NOMO-1 (cell line): ENCODE data around the gene HOMER1.
"Not testable (repeated sequence)": the region's sequence is repeated elsewhere in the genome, so short reads cannot be mapped to it uniquely, and the experiment has no call there.

Source experiments
- DNase-seq, 2 experiments: peaks; one replicate each; lab custom pipeline; 2025; ENCODE audit not compliant: unreplicated experiment in 2 of 2; lab: John Stamatoyannopoulos, UW

Gene HOMER1

DNA sequence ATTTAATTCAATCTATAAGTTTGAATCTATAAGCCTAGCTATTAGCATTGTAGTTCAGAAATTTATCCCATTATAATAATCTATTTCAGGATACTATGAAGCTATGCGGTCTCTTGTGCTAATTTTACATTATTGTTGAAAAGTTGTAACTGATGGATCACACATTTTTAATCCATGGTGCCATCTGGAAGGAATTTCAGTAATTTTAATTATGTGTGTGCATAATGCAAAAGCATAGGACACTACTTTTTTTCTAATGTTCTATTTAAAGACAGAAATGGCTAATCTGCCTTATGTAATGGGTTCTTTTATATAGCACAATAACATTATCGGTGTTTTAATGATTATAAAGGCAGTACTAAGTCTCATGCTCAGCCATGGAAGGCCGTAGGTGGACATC lies 90.6 kb downstream of the HOMER1 start:
- no peak for DNase-seq

DNA sequence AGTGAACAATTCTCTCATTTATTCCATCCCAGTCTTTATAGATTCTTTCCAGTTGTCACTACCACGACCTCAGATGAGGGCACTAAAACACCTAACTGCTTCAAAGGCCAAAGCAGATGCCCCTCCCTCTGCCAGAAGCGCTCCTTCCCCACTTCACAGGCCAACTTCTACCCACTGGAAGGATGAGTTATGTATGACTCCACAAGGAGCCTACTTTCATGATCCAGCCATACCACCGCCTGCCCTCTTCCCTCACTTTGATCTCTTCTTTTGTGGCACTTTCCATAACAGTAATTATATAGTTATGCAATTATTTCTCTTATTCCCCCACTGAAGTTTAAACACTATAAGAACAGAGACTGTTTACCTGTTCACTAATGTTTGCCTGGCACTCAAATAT lies 93.7 kb downstream of the HOMER1 start:
- no peak for DNase-seq

DNA sequence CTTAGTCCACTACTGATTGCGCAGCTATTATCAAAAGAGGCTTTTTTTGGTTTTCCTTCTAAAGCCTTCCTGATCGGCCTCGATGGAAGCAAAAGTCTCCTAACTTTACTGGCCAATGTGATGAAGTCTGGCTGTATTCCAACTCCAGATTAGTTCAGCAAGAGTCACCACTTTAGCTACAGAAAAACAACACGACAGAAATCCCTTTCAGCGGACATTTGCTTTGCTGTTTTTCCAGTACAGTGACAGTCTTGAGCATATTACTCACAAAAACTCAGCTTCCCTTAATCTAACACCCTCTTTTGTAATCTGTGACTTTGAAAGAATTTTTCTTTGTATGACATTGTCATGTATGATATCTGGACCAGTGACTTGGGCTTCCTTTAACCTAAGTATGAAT lies 95.7 kb downstream of the HOMER1 start:
- DNase-seq, result no peak

DNA sequence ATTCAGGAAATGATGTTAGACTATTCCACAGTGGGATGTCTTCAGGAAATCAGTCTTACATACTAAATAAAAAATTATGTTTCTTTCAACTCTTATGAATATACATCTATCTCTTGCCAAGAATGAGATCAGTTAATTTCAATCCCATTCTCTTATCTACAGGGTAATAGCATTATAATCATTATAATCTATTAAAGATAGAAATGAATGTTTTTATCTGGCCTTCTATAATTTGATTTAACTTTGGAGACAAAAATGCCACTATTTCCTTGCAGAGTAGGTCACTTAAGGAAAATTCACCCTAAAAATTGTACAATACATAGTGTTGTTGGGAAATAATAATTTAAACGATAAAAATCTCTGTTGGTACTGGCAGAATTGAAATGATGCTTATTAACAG lies 96.4 kb downstream of the HOMER1 start:
- DNase-seq, result no peak

DNA sequence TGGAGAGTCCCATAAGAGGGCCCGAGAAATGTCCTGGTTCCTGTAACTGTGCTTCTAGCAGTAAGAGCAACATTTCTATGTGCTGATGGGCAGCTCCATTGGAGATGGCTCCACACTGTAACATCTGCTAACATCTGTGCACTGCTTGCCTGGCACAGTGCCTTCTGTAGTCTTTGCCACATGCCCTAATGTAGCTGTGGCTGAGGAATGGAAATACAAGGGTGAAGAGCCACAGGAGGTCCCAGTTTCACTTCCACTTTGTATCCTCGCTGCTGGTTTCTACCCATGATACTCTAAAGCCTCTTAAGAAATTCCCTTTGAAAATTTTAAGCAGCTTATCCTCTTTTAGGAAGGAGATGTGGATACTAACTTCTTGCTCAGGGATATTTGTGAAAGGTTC lies 97.4 kb downstream of the HOMER1 start:
- peak; percentile 36 to 88 for DNase-seq

DNA sequence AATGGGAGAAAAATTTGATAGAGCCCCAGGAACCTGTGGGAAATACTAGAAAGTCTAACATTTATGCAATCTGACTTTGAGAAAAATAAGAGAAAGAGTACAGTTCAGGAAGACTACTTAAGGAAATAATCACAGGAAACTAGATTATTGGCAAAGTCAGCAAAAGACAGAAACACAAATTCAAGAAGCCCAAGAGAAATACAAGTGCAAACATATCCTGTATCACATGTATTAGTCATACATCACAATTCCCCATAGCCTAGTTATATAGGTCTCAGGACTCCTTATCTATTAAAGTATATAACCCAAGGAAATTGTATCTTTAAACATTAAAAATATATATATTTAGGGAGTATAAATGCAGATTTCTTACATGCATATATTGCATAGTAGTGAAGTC lies 100.8 kb downstream of the HOMER1 start:
- DNase-seq, result no peak

DNA sequence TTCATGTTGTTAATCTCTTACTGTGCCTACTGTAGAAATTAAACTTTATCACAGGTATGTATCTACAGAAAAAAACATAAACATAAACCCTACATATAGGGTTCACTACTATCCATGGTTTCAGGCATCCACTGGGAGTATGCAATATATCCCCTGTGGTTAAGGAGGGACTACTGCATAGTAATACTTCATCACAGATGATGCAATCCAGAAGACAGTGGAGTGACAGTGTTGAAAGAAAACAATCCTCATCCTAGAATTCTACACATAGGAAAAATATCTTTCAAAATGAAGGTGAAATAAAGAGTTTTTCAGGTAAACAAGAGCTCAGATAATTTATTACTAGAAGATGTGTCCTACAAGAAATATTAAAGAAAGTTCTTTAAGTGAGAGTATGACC lies 105.9 kb downstream of the HOMER1 start:
- no peak for DNase-seq

DNA sequence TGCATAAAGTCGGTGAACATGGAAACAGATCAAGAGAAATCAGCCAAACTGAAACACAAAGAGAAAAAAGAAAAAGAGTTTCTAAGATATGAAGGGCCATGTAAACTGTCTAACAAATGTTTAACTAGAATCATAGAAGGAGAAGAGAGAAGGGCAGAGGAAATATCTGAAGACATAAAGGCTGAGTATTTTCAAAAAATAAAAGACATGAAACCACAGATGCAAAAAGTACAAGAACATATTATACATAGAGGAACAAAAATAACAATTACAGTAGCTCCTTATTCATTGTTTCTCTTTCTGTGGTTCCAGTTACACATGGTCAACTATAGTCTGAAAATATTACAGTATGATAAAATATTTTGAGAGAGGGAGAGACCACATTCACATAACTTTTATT lies 106.3 kb downstream of the HOMER1 start:
- DNase-seq, result no peak

DNA sequence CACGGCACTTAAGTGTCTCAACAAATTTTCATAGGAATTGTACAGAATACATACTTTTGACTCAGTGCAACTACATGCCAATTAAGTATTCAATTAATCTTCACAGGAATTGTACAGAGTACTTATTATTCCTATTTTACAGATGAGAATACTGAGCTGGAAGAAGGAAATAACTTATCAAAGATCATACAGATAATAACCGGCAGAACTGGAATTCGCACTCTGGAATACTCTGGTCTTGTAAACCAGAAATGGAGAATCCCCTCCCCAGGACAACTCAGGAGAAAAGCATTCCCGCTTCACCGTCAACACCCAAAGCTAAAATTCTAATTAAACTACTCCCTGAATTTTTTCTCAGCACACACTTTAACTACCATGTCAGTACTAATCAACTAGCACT lies 112.7 kb downstream of the HOMER1 start:
- DNase-seq, result no peak

DNA sequence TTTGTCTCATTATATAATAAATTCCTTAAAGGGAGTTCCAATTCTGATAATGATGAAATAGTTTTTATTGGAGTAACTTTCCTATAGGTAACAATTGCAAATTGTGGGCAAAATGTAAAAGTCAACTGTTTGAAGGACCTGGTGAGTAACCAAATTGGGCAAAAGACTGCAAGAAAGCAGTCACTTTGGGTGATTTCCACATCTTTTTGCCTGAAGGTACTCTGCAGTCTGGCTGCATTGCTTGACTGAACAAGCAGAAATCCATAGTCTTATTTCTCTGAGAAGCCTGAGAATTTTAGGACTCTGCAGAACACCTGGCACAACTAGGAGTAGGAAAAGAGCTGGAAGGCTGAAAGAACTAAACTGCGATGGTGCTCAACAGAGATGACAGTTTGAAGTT lies 114.9 kb downstream of the HOMER1 start:
- no peak for DNase-seq

DNA sequence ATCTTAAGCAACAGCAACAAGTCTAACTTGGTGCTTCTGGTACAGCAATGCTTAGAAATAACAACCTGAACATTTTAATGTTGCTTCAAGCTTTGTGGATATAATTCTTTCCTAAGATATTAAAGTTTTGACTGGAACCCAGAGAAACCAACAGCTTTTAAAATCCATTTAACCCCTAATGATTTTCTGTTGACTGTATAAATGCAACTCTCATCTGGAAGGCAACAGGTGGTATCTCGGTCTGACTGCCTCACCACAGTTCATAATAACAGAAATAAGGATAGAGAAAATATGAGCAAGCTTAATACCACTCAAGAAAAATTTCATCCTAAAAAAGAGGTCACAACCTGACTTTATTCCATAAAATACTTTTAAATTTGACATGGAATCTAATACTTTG lies 116.9 kb downstream of the HOMER1 start:
- DNase-seq, result no peak

DNA sequence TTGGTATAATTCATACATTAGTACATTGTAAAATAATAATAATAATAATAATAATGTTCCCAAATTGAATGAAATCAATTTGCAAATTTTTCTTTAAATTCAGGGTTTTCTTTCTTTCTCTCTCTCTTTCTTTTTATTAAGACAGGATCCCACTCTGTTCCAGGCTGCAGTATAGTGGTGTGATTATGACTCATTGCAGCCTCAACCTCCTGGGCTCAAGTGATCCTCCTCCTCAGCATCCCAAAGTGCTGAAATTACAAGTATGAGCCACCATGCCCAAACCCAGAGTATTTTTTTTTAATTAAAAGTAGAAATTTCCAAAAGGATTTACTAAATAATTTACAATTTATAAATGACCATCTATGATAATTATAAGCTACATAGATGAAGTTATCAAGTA lies 117.7 kb downstream of the HOMER1 start:
- DNase-seq, result no peak

DNA sequence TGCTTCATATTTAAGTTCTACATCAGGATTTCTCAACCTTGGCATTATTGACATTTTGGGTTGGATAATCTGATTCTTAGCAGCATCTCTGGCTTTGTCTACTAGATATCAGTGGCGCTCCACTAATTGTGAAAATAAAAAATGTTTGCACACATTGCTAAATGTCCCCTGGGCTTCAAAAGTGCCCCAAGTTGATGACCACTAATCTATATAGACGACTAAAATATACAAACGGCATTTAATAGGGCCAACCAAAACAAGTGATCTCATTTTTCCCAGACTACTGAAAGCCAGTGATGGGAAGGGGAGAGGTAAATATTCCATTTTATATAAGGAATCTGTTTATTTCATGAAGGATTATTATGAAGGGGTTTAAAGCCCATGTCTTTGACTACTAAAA lies 118.6 kb downstream of the HOMER1 start:
- DNase-seq, result no peak

DNA sequence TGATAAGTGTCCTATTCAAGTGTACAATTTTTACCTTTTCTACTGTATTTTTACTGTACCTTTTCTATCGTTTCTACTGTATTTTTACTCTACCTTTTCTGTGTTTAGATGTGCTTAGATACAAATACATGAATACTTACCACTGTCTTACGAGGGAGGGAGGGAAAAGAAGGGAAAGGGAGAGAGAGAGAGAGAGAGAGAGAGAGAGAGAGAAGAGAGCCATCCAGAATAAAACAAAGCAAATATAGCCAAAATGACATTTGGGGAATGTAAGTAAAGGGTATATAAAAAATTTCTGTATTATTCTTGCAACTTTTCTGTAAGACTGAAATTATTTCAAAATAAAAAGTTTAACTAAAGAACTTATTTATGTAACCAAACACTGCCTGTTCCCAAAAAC lies 121.2 kb downstream of the HOMER1 start:
- DNase-seq, result no peak

DNA sequence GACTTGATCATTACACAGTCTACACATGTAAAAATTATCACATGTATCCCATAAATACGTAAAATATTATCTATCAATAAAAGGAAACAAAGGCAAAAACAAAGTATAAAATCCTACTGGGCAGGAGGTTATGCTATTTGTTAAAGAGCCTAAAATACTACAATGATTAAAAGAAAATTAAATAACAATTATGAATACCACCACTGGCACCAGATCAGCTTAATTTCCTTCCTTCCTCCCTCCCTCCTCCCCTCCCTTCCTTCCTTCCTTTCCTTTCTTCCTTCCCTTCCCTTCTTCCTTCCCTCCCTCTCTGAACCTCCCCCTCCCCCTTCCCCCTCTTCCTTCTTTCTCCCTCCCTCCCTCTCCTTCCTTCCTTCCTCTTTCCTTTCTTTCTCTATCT lies 127.3 kb downstream of the HOMER1 start:
- DNase-seq, result no peak

DNA sequence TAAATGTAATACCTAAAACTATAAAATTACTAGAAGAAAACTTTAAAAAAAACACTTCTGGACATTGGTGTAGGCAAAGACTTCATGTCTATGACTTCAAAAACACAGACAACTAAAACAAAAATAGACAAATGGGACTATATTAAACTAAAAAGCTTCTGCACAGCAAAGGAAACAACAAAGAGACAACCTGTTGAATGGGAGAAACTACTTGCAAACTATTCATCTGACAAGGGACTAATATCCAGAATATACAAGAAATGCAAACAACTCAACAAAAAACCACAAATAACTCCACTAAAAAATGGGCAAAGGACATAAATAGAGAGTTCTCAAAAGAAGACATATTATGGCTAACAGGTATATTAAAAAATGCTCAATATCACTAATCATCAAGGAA lies 128.8 kb downstream of the HOMER1 start:
- DNase-seq, result not testable (repeated sequence)

DNA sequence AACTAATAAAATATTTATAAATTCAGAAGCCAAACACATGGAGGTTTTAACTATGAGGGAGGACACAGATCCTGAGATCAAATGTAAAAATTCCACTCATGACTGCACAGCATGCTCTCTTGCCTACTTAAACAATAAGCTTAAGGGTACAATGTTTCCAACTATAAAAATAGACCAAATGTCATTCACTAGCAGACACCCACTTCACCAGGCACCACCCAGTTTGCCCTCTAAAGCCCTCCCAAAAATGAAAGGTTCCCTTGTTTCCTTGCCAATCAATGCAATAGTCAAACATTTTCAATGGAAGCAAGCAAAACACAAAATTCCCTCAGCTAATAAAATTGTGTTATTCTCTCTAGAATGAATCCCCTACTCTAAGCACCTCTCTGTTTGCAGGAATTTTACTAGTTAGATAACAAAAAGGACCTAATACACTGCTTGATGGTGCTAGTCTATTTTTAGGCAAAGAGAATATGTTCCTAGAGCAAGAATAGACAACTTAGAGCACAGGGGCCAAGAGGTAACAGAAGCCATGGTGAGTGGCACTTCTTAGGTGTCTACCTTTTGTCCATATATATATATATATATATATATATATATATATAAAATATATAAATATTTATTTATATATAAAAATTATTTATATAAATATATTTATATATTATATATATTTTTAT lies 135.3 kb downstream of the HOMER1 start:
- DNase-seq, result no peak

DNA sequence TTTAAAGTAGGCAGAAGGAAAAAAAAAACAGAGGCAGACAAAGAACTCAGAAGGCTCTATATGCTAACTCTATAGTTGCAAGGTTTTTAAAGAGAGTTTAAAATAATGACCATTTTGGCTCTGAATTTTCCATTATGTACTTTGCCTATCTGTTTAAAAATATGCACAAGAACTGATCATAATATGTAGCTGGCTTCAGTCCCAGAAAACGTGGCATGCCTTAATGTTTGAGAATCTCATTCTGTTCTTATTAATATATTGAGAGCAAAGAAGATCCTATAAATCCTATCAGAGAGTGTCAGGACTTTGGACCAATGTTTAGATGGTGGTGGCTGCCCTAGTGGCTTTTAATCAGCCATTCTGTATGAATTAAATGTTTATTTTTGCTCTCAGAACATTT lies 156.5 kb downstream of the HOMER1 start:
- no peak for DNase-seq

DNA sequence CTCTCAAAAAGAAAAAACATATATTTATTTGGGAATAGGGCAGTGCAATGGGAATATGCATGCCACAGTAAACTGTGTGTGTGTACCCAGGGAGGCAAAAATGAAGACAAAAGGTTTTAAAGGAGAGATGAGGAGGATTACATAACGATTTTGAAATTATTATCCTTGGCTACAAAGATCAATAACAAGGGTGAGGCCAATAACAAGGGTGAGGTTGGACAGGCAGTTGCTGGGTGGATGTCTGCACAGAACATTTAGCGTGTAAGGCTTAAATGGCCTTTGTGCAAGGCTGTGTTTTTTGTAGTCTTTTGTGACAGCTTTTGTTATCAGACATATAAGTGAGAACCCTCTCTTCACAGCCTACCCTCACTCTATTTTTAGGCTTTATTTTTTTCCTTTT lies 164.1 kb downstream of the HOMER1 start:
- DNase-seq, result no peak

DNA sequence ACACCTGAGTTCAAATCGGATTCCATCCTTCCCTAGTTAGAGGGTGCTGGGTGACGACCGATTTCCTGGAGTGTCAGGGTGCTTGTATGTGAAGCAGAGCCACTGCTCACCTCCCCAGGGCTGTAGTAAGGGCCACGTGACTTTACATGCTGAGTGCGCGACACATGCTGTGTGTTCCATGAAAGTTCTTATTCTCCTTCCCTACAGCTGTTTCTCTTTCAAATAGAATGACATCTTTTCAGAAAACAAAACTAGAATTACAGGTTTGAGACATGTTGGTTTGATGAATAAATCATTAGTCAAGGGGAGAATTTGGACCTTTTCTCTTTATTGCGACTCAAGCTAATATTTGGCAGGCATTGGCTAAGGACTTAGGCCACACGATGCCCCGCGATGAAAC lies 164.9 kb downstream of the HOMER1 start:
- no peak for DNase-seq

DNA sequence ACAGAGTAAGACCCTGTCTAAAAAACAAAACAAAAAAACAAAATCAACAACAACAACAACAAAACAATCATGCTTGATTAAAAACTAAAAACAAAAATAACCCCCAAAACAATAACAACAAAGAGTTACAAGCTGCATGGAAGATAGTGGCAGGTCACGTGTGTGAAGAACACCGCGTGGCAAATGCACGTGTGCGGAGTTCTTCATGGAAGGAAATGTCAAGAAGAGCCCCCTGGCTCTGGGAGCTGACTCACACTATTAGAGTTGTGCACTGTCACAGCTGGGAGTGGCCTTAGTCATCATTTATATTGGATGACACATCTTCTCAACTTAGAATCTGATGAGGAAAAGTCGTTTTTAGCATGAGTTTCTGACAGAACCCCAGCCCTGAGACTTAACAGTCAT lies 167.5 kb downstream of the HOMER1 start:
- DNase-seq, result no peak

DNA sequence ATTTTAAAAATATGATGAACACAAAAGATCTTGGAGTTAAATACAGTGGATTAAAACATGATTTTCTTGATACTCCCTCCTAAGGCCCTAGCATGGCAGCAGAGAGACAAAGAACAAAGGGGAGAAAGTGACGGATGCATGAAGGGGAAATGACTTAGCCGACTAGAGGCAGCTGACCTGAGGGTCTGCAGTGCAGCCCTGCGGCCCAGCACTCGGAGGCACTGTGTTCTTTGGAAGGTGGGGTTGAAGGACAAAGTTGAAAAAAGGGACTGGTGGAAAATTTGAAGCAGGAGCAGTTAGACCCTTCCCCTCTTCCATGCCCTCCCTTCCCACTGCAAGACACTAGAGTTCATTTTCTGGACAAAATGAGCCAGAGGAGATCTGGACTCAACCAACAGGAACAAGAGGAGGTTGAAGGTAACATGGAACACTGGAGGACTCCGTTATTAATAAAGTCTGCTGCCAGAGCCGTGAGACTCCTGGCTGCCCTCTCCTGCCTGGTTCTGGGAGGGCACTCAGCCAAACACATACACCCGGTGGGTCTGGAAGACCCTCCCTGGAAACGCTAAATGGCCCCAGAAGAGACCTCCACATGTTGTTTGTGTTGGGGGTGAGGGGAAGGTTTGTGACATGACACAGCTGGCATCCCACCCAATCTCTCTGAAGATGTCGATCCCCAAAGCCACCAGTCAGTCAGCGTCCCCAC lies 179.9 kb downstream of the HOMER1 start:
- DNase-seq, result no peak

DNA sequence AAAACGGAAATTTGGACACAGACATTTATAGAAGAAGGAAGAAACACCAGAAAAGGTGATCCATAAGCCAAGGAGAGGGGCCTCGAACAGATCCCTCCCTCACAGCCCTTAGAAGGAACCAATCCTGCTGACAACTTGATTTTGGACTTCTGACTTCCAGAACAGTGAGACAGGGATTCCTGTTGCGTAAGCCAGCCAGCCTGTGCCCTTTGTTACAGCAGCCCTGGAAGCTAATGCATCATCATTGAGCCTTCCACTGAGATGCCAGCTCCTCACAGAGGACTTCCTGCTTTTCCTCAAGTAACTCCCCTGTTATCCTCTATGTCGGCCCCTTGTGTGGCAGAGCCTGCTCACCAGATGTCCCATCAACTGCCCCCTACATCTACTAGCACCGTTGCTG lies 183.9 kb downstream of the HOMER1 start:
- no peak for DNase-seq
